H1 (cell line): ENCODE measurements around the gene LRFN3. TPM values are rescaled to one million over a fixed set of nuclear protein-coding genes. Genes with fewer than 3 reads are reported as not detected.
"Not testable (repeated sequence)": the region's sequence is repeated elsewhere in the genome, so short reads cannot be mapped to it uniquely, and the experiment has no call there.

Experiments
- CTCF ChIA-PET: fragments of 300-600 bp; sonication (Branson Sonifier 250); formaldehyde crosslinking; loops from one replicate; lab custom pipeline; 2021; ENCODE audit not compliant: partially characterized antibody; lab: Charles Lee
- POLR2A ChIA-PET: fragments of 300-600 bp; sonication (Branson Sonifier 250); formaldehyde crosslinking; loops from one replicate; lab custom pipeline; 2021; ENCODE audit warnings: inconsistent platforms; ENCODE audit not compliant: partially characterized antibody; lab: Charles Lee
- DNase-seq, 2 experiments: peaks; one replicate each; pipeline versions ENCODE4 v3.0.0 to v3.0.0-alpha.2; 2010 to 2022; ENCODE audit warnings: low spot score in 2 of 2, low read depth in 1 of 2, mixed read lengths in 1 of 2
- FAIRE-seq: peaks from 2 replicates; lab custom pipeline; 2011; peaks lifted over from hg19 to GRCh38; lab: Jason Lieb, UNC
- H2AFZ ChIP-seq: 2 replicates; pipeline ENCODE4 v1.8.1; 2012; ENCODE audit warnings: low read length, inconsistent platforms
- H2AK5ac ChIP-seq: 2 replicates; pipeline ENCODE4 v1.6.1; 2013; ENCODE audit warnings: low read depth, low read length
- H2BK120ac ChIP-seq: replicated peaks from 2 replicates; pipeline ENCODE3; 2013; ENCODE audit warnings: low read depth, low read length, inconsistent platforms
- H2BK12ac ChIP-seq: 2 replicates; pipeline ENCODE4 v1.6.1; 2013; ENCODE audit warnings: low read depth, low read length
- H2BK15ac ChIP-seq: 2 replicates; pipeline ENCODE4 v1.6.1; 2013; ENCODE audit warnings: low read length
- H2BK20ac ChIP-seq: 2 replicates; pipeline ENCODE4 v1.6.1; 2013; ENCODE audit warnings: low read length
- H2BK5ac ChIP-seq: 2 replicates; pipeline ENCODE4 v1.6.1; 2013; ENCODE audit warnings: low read depth, low read length
- H3K14ac ChIP-seq: 2 replicates; pipeline ENCODE4 v1.6.1; 2013; ENCODE audit warnings: inconsistent platforms; ENCODE audit not compliant: insufficient read length
- H3K18ac ChIP-seq: 2 replicates; pipeline ENCODE4 v1.6.1; 2013; ENCODE audit warnings: low read length; ENCODE audit errors: extremely low read depth
- H3K23ac ChIP-seq: 2 replicates; pipeline ENCODE4 v1.6.1; 2013; ENCODE audit warnings: inconsistent platforms; ENCODE audit not compliant: insufficient read length
- H3K23me2 ChIP-seq: 2 replicates; pipeline ENCODE4 v1.6.1; 2013; ENCODE audit warnings: low read depth, low read length
- H3K27ac ChIP-seq: 2 replicates; pipeline ENCODE4 v1.6.1; 2011; ENCODE audit warnings: low read depth, low read length, inconsistent platforms
- H3K27me3 ChIP-seq, 4 experiments: replicated peaks in 1 of 4; 1 replicate in 1 of 4; 2 replicates in 3 of 4; pipeline versions ENCODE4 v1.6.1 to v1.8.1; 2011 to 2013; ENCODE audit warnings: low read length in 3 of 4, mild to moderate bottlenecking in 3 of 4, inconsistent platforms in 2 of 4, mixed read lengths in 2 of 4, moderate library complexity in 1 of 4; ENCODE audit not compliant: control insufficient read depth in 3 of 4, insufficient read depth in 3 of 4; ENCODE audit errors: extremely low read depth in 1 of 4
- H3K36me3 ChIP-seq, 4 experiments: 2 replicates each; pipeline versions ENCODE4 v1.6.1 to v1.8.1; 2011 to 2013; ENCODE audit warnings: mild to moderate bottlenecking in 4 of 4, low read length in 3 of 4, moderate library complexity in 2 of 4, control low read depth in 1 of 4, inconsistent platforms in 1 of 4; ENCODE audit not compliant: insufficient read depth in 4 of 4, control insufficient read depth in 2 of 4
- H3K4ac ChIP-seq: replicated peaks from 2 replicates; pipeline ENCODE3; 2013; ENCODE audit warnings: low read length, low read depth, mixed read lengths, inconsistent platforms; ENCODE audit not compliant: insufficient read length
- H3K4me1 ChIP-seq, 4 experiments: replicated peaks in 1 of 4; 1 replicate in 1 of 4; 2 replicates in 3 of 4; pipeline versions ENCODE4 v1.6.1 to v1.8.1; 2011 to 2013; ENCODE audit warnings: low read length in 3 of 4, inconsistent platforms in 2 of 4, mixed read lengths in 1 of 4; ENCODE audit not compliant: insufficient read depth in 4 of 4, control insufficient read depth in 3 of 4
- H3K4me2 ChIP-seq, 2 experiments: 2 replicates each; pipeline versions ENCODE4 v1.6.1 to v1.8.1; 2011 to 2013; ENCODE audit warnings: low read depth in 2 of 2, low read length in 2 of 2, control low read depth in 1 of 2, inconsistent platforms in 1 of 2, mild to moderate bottlenecking in 1 of 2; ENCODE audit not compliant: insufficient read depth in 1 of 2
- H3K4me3 ChIP-seq, 4 experiments: fragments of 200-600, 300-600 bp in 1 of 4; sonication (generic), shearing (Covaris generic), sonication (Bioruptor Twin) in 1 of 4; 2 replicates each; pipeline versions ENCODE4 v1.5.1 to v1.8.1; 2011 to 2016; ENCODE audit warnings: low read length in 4 of 4, low read depth in 3 of 4, control low read depth in 2 of 4, inconsistent platforms in 2 of 4, mild to moderate bottlenecking in 2 of 4, mixed read lengths in 1 of 4, moderate library complexity in 1 of 4; ENCODE audit not compliant: insufficient read depth in 2 of 4; ENCODE audit errors: extremely low read depth in 1 of 4
- H3K56ac ChIP-seq: replicated peaks from 2 replicates; pipeline ENCODE3; 2013; ENCODE audit warnings: low read depth, mild to moderate bottlenecking, mixed read lengths, low read length, inconsistent platforms; ENCODE audit not compliant: insufficient read length
- H3K79me1 ChIP-seq: 2 replicates; pipeline ENCODE4 v1.6.1; 2013; ENCODE audit warnings: low read depth, low read length, control low read depth
- H3K79me2 ChIP-seq, 2 experiments: 2 replicates each; pipeline versions ENCODE4 v1.6.1 to v1.8.1; 2012 to 2013; ENCODE audit warnings: low read length in 2 of 2, mild to moderate bottlenecking in 2 of 2, inconsistent platforms in 1 of 2; ENCODE audit not compliant: insufficient read depth in 2 of 2, control insufficient read depth in 1 of 2
- H3K9ac ChIP-seq, 4 experiments: replicated peaks in 1 of 4; 1 replicate in 1 of 4; 2 replicates in 3 of 4; pipeline versions ENCODE4 v1.6.1 to v1.8.1; 2011 to 2013; ENCODE audit warnings: low read depth in 3 of 4, low read length in 3 of 4, control low read depth in 2 of 4, mild to moderate bottlenecking in 2 of 4, moderate library complexity in 2 of 4, inconsistent platforms in 1 of 4; ENCODE audit errors: extremely low read depth in 1 of 4
- H3K9me3 ChIP-seq, 2 experiments: 2 replicates each; pipeline versions ENCODE4 v1.6.1 to v1.8.1; 2012 to 2013; ENCODE audit warnings: mild to moderate bottlenecking in 2 of 2, moderate library complexity in 2 of 2, control low read depth in 1 of 2, inconsistent platforms in 1 of 2, low read depth in 1 of 2, low read length in 1 of 2, mixed read lengths in 1 of 2; ENCODE audit not compliant: insufficient read depth in 2 of 2
- H4K20me1 ChIP-seq, 2 experiments: replicated peaks in 1 of 2; 2 replicates each; pipeline versions ENCODE3 to v1.8.1; 2011 to 2013; ENCODE audit warnings: inconsistent platforms in 2 of 2, low read length in 2 of 2, mild to moderate bottlenecking in 1 of 2; ENCODE audit not compliant: insufficient read depth in 2 of 2, control insufficient read depth in 1 of 2
- H4K5ac ChIP-seq: 2 replicates; pipeline ENCODE4 v1.6.1; 2013; ENCODE audit warnings: low read length, low read depth, mixed read lengths, inconsistent platforms; ENCODE audit not compliant: insufficient read length
- H4K8ac ChIP-seq: 2 replicates; pipeline ENCODE4 v1.8.0; 2013; ENCODE audit warnings: mild to moderate bottlenecking, moderate library complexity, low read length, inconsistent platforms; ENCODE audit not compliant: insufficient read depth; ENCODE audit errors: extremely low read depth
- H4K91ac ChIP-seq: replicated peaks from 2 replicates; pipeline ENCODE3; 2013; ENCODE audit warnings: low read length, mixed read lengths, inconsistent platforms; ENCODE audit not compliant: insufficient read length
- WGBS, 2 experiments: shearing (Covaris generic) in 1 of 2; methylation state at CpG; one replicate each; pipeline versions ENCODE4 v1.1.6 to v1.1.7; 2013 to 2015; ENCODE audit warnings: low lambda C conversion rate in 2 of 2, mixed read lengths in 2 of 2, inconsistent platforms in 1 of 2, low coverage in 1 of 2, missing lambda C conversion rate in 1 of 2; ENCODE audit not compliant: insufficient replicate concordance in 2 of 2, insufficient coverage in 1 of 2, insufficient read length in 1 of 2; ENCODE audit errors: extremely low coverage in 1 of 2, missing lambda C conversion rate in 1 of 2; 5-methylcytosine and 5-hydroxymethylcytosine counted together
- polyA plus RNA-seq, 7 experiments: library from polyadenylated mRNA; depleted of rRNA in 3 of 7; stranded (reverse) in 5 of 7; unstranded in 2 of 7; fragments of >200 nt in 5 of 7; fragments of 200-250 nt in 2 of 7; gene quantifications; 1 replicate in 5 of 7; 2 replicates in 1 of 7; 4 replicates in 1 of 7; pipeline versions ENCODE4 v1.2.1 to v1.2.3, GENCODE V29; 2011 to 2013; ENCODE audit warnings: missing spikeins in 2 of 7, mixed read lengths in 2 of 7
- total RNA-seq: library from RNA; stranded (reverse); fragmentation: NEBNext Ultra II Directional; extraction: Animal tissue kit (Norgen Biotek cat#: 25700); gene quantifications from 2 replicates; pipeline ENCODE4 v1.2.1, GENCODE V29; 2021

LRFN3 gene
- total and polyA plus RNA-seq, 2 of the 8 experiments (the other 6 are each of a cell fraction or from before 2014, with no cell fraction given), result 4.6 to 16.8 TPM

DNA sequence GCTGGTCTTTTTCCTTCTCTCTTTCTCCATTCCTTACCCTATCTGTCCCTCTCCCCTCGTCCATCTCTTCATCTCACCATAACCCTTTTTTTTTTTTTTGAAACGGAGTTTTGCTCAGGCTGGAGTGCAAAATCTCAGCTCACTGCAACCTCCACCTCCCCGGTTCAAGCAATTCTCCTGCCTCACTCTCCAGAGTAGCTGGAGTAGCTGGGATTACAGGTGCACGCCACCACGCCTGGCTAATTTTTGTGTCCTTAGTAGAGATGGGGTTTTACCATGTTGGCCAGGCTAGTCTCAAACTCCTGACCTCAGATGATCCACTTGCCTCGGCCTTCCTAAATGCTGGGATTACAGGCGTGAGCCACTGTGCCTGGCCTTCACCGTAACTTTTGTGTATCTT, 21.2 kb downstream of the LRFN3 start:
- H3K9ac ChIP-seq, H4K5ac ChIP-seq, H3K4me1 ChIP-seq, H3K27ac ChIP-seq, H3K79me1 ChIP-seq, H2AFZ ChIP-seq, H2AK5ac ChIP-seq, H2BK15ac ChIP-seq, H3K14ac ChIP-seq, H3K79me2 ChIP-seq, H3K4ac ChIP-seq, H4K20me1 ChIP-seq, H3K23ac ChIP-seq, H3K9me3 ChIP-seq, H3K4me2 ChIP-seq, H4K91ac ChIP-seq, FAIRE-seq, H2BK20ac ChIP-seq, H2BK5ac ChIP-seq, H3K18ac ChIP-seq, H3K4me3 ChIP-seq, H2BK120ac ChIP-seq, DNase-seq, H3K56ac ChIP-seq, H4K8ac ChIP-seq, H2BK12ac ChIP-seq, H3K23me2 ChIP-seq, H3K36me3 ChIP-seq: not testable (repeated sequence)
- peaks cover 13 to 31% (median 29%) of the 10 kb centered on the region in 4 experiments for H3K27me3 ChIP-seq
- ChIA-PET POLR2A (interaction anchor here (0.9 kb wide), 1 partner anchor 13 kb away, joined by 3 read pairs; no protein-coding TSS in a partner anchor), CTCF (interaction anchor here (1.0 to 4.1 kb wide), 5 partner anchors 8 to 84 kb away, joined by 3 to 11 read pairs (median 7); partner anchors contain the start of gene SDHAF1)
- 77% methylated on average over 8 of the region's 8 CpGs; no CpG with 5 or more reads in 1 of the 2 experiments for WGBS, 2 experiments
